ENCODE results near the gene NCAPG2.

NCAPG2 gene

DNA sequence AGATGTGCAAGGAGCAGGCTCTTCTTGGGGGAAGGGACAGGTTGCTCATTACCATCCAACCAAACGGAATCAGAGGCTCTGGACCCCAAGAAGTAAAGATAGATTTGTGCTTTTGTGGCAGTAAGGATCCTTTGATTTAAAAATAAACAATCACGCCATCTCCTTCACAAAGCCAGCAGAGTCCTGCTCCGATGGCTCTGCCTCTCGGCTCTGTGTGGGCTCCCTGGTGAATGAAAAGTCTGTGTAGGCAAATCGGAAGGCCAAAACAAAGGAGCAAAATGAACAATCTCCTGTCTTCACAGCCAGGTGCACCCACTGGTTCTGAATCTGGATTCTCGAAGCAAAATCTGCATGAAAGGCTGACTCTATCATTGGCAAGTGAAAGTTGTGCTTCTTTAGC lies 120.8 kb downstream of the NCAPG2 start:
- TF ChIP-seq CTCF (IDR thresholded peaks at IDR 0.05) (no peak), ZFX (IDR thresholded peaks at IDR 0.05; ENCODE audit: borderline replicate concordance) (no peak)
- H3K27ac ChIP-seq = no peak overlapping the region

- H3K27ac ChIP-seq = no peak overlapping the region
- TF ChIP-seq ZFX (IDR thresholded peaks at IDR 0.05; ENCODE audit: borderline replicate concordance) = no peak
- no peak for TF ChIP-seq CTCF (IDR thresholded peaks at IDR 0.05)
Measured at GRCh38 chr7:158583143-158583542, 121.5 kb downstream of the NCAPG2 start.

GRCh38 chr7:158582089-158582456 lies 122.5 kb downstream of the NCAPG2 start:
- no peak for TF ChIP-seq ZFX (IDR thresholded peaks at IDR 0.05; ENCODE audit: borderline replicate concordance)
- H3K27ac ChIP-seq = no peak overlapping the region

- TF ChIP-seq CTCF (IDR thresholded peaks at IDR 0.05) (no peak), ZFX (IDR thresholded peaks at IDR 0.05; ENCODE audit: borderline replicate concordance) (no peak)
- no peak overlapping the region for H3K27ac ChIP-seq
Measured at GRCh38 chr7:158581440-158582088, 123.0 kb downstream of the NCAPG2 start.

All from 22Rv1 (cell line).